GM21423 (cell line): ENCODE results near the gene MYT1.

Source experiments
- ATAC-seq: cut with Tn5 transposase; IDR thresholded peaks from one replicate; pipeline ENCODE4 v1.9.1; 2021; ENCODE audit warnings: mild to moderate bottlenecking, moderate library complexity; ENCODE audit not compliant: unreplicated experiment

The MYT1 gene

DNA sequence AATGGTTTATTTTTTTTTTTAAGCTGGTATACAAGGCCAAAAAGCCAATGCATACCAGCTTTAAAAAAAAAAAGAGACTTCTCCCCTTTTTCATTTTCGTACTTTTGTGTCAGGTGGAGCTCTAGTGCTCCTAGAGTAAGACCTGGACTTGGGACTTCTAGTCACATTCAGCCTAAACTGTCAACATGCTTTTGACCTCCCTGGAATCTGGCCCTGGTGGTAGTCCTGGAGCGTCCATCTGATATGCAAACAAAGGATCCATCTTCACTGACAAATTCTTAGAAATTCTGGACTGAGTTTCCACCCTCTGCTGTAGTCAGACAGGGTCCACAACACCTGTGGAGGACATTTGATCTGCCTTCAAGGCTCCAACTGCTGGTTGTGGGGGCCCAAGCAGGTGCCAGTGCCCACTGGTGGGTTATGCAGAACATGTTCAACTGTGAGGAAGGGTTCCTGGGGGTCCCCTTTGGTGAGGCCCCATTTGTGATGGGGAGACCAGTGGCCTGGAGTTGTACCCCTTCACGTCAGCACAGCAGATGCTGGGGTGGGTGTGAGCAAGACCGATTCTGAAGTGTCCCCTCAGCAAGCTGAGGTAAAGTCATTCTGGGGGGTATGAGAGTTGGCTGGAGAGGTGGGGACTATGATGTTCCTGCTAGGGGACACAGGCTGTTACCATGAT lies 78.7 kb downstream of the MYT1 start:
- no peak for ATAC-seq

DNA sequence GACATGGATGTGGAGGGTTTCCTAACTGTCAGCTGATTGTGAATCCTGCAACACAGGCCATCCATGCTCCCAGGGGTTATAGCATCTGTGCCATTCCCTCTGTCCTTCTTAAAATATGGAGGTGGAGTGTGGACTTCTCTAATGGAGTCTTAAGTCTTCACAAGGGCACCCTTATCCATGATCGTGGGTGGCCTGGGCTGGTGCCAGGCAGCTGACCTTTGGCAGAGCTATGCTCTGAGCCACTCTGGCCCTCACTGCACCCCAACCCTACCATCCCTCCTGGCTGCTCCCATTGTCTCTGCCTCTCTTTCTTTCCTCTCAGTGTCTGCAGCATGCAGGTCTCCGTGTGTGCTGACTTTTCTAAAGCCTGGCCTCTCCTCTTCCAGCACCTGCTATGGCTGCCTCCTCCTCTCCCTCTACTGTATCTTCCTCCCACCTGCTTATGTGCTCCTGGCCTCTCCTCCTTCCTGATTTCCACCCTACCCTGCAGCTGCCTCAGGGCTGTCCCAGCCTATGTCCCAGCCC lies 80.1 kb downstream of the MYT1 start:
- no peak for ATAC-seq

- no peak for ATAC-seq
These were observed 80.8 kb downstream of the MYT1 start for GRCh38 chr20:64244870-64245603.

DNA sequence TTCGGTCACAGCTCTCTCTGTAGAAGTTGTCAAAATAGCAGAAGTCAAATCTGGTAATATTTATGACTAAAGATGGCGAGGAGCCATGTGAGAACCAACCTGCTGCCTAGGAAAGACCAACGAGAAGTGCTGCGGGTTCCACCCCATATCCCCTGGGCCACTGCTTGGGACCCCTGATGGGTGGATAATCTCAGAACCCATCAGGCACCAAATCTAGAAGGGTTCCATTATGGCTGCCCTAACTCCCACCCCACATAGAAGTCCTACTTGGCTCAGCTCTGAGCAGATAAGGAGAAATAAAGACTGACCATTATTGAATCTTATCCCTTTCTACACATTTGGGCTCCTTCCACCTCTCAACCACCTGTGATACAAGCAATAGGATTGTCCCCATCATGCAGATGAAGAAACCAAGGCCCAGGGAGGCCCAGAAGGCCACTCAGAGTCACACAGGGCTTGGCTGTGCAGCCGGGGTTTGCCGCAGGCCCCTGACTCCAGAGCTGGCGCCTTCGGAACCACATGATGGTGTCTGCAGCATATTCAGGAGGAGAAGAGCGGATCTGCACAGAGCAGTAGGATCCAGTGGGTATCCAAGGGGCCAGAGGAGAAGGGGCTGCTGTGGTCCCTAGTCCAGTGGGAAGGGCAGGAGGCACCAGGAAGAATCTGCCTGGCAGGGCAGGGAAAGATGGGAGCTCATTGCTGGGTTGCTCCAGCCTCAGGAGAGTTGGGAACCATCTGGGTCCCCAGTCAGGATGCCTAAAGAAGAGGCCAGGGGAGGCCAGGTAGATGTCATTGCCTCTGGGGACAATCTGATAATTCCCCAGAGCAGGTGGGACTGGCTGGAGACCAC lies 81.7 kb downstream of the MYT1 start:
- ATAC-seq, result no peak

DNA sequence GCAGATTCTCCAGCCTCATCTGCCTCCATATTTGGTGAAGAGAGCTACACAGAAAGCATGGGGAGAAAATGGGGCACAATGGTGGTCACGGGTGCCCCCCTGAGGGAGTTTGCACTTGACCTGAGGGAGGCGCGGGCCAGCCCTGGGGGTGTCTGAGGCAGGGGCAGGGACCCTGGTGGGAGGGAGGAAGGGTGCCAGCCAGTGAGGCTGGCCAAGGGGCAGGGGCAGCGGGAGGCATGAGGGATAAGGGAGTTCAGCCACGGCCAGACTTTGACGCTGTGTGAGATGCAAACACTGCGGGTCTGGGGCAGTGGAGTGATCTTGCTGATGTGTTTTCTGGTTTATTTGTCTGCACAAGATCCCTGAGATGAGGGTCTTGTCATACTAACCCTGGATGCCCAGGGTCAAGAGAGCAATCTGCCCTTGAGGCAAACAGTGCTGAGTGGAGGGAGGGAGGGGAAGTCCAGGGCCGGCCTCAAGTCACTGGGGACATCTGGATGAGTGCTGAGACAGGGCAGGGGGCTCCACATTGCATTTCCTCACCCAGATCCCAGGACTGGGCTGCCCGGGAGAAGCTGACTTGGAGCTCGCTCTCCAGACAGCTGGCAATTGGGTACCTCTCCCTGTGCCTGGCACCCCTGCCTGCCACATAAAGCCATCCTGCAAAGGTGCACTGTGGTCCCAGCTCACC lies 82.5 kb downstream of the MYT1 start:
- ATAC-seq, result no peak

GRCh38 chr20:64247307-64247618 lies 83.0 kb downstream of the MYT1 start:
- ATAC-seq, result no peak

DNA sequence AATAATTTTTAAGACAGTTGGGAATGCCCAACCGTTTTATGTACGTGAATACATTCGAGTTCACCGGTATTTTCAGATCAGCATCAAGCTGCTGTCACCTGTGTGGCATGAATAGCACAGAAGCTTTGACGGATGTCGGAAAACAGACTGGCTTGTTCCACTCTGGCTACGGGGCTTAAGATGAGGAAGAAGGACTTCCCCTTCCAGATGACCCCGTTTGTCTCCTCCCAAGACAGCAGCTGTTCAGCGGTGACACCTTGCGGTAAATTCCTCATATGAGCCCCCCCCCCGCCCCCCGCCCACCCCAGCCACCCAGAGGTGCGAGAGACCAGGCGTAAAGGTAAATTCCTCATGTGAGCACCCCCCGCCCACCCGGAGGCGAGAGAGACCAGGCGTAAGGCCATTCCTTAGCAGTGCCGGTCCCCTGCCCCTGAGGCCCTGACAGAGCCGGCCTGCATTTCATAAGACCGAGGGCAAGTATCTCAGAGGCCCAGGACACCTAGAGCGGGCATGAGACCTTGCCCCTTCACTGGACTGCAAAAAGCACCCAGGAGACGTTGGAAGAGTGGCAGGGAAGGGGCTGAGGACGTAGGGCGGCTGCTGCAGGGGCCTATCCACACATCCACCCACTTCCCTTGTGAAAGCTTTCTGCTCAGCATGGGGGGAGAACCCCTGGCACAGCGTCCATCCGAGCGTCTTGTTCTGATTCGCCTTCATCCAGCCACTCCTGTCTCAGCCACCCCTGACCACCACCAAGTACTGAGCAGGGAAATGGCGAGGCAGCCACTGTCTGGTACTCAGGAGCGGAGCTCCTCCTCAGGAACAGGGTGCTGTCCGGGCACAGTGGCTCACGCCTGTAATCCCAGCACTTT lies 84.0 kb downstream of the MYT1 start:
- ATAC-seq, result no peak

DNA sequence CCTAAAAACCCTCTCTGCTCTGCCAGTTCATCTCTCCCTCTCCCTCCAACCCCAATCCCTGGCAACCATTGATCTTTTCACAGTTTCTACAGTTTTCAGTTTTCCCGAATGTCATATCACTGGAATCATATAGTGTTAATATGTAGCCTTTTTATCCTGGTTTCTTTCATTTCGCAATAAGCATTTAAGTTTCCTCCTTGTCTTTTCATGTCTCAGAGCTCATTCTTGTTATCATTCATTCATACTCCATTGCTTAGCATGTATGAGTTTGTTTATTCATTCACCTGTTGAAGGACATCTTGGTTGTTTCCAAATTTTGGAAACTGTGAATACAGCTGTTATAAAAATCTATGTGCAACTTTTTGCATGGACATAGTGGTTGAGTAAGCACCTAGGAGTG lies 85.8 kb downstream of the MYT1 start:
- no peak for ATAC-seq

DNA sequence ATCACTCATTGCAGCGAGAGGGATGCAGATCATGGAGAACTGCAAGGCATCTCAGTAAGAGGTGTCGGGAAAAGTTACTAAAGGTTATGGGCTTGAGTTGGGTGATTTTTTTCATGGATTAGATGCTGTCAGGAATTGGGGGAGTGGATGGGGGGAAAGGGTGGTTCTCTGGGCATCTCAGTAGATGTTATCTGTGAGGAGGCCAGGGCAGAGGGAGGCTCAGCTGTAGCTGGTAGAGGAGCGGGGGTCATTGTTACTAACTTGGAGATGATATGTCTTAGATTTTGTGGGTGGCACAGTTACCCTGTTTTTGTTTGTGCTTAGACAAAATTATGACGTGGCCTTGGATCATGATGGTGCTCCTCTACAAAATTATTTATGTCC lies 88.7 kb downstream of the MYT1 start:
- no peak for ATAC-seq

GRCh38 chr20:64253443-64253842 lies 89.2 kb downstream of the MYT1 start:
- ATAC-seq, result no peak

DNA sequence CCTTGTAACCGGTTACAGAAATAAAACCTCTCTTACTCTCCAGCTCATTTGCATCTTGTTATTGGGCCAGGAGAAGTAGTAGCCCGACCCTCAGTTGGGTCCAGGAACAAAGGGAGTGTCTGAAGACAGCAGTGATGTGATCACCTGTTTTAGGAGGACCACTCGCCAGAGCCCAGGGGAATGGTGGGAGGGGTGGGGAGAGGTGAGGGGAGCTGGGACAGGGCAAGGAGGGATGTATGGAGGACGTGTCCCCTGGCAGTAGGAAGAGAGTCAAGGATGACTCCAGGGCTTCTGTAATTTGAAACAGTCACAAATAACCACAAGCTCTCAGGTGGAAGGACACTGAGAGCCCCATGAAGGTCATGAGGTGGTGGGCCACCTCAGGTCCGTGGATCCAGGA lies 89.9 kb downstream of the MYT1 start:
- no peak for ATAC-seq

DNA sequence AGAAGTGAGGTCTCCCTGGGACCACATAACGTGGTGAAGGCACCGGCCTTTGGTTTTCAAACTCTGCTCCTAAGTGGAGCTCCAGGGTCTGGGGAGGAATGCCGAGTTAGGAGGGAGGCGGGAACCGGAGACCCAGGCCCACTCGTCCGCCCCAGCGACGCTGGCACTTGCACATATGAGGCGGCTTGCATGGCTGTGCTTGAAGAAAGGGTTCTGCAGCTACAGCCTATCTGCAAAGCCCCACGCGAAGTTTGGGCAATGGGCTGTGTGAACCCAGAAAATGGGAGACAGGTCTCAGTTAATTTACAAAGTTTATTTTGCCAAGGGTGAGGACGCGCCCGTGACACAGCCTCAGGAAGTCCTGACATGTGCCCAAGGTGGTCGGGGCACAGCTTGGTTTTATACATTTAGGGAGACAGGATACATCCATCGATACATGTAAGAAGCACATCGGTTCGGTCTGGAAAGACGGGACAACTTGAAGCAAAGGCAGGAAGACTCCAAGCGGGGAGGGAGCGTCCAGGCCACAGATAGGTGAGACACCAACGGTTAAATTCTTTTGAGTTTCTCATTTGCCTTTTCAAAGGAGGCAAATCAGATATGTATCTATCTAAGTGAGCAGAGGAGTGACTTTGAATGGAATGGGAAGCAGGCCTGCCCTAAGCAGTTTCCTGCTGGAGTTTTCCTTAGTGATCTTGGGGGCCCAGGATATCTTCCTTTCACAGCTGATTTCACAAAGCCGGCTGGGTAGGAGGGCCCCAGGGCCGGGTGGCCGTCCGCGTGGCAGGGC lies 90.5 kb downstream of the MYT1 start:
- no peak for ATAC-seq

- ATAC-seq, result peak; percentile 80
These were observed 91.4 kb downstream of the MYT1 start, which contains the start of gene PCMTD2 for GRCh38 chr20:64255361-64256281. Gene PCMTD2, plus strand, starts transcription at chr20:64255748. Its CDS starts 4,218 bp downstream, at chr20:64259966.

- ATAC-seq, result no peak
These were observed 92.2 kb downstream of the MYT1 start for GRCh38 chr20:64256282-64256935.

DNA sequence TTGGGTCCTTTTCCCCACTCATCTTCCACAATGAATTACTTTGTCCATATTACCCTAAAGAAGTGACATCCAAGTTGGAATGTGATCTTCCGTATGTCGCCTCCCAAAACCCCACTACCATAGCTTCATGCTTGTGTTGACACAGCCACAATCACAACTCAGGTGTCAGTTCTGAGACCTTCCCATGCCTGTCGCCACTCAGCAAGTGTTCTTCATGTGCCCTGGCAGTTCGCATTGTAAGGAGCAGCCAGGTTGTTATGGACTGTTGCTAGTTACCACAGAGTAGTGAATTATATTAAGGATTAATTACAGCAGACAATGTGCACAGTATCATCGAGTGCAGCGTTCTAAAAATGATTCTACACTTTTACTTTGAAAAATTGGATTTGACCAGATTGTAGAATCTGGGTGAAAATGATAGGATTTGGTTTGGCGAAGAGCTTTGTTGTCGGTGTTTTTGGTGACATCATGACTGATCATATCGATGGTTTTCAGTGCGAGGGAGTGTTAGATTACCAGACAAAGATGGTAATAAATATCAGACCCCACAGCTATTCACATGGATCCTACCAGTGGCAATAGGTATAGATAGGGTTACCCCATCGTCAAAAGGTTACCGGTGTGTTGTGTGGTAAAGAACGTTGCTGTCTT lies 93.0 kb downstream of the MYT1 start:
- no peak for ATAC-seq

DNA sequence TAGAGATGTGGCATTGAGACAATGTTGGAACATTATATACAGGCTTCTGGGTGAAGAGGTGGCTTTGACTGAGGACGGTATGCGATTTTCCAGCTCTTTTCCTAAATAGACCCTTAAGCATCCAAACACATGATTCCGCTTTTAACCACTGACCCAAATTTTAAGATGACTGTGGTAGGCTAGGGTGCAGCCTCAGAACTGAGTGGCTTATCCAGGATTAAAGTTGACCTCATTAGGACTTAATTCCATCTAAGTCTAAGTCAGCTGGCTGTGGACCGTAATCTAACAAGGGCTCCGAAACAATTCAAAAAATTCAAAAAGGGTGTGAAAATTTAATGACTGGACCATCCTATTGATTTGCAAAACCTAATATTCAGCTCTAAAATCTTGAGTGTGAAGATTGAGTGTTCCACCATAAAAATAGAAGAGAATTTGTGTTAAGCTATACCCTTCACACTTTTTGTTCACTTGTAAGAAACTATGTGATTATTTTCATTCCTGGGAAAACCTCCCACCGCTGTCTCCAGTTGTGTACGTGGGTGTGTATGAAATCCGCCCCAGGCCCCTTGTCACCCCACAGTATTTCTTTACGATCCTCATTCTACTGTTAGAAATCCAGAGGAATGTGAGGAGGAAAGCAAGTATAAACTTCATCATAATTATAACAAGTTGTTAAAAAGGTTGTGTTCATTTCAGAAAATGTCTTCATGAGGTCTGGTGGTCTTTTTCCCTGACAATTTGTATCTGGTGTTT lies 94.0 kb downstream of the MYT1 start:
- no peak for ATAC-seq
